K562 (cell line): ENCODE results near the gene LAPTM4A. TPM values are rescaled to one million over a fixed set of nuclear protein-coding genes. Genes with fewer than 3 reads are reported as not detected.

ENCODE experiments used
- BCL6 ChIP-seq: fragments of 250-450 bp; sonication (Bioruptor Pico); IDR thresholded peaks from 2 replicates; pipeline ENCODE4 v1.4.0; 2020
- CCNT2 ChIP-seq: IDR thresholded peaks from 2 replicates; pipeline ENCODE4 v1.6.1; 2011; ENCODE audit warnings: borderline replicate concordance, low read depth, mild to moderate bottlenecking, moderate library complexity, mixed read lengths, low read length; ENCODE audit not compliant: insufficient read length; ENCODE audit errors: extremely low read depth
- CEBPG ChIP-seq, 3 experiments: fragments of 200-800 bp in 1 of 3; sonication (Bioruptor generic) in 1 of 3; sonication (generic) in 1 of 3; formaldehyde crosslinking in 1 of 3; IDR thresholded peaks in 2 of 3; conservative IDR thresholded peaks in 1 of 3; 2 replicates each; pipeline versions ENCODE4 v1.6.1 to v1.8.0; 2016 to 2022; ENCODE audit warnings: missing compliant biosample characterization in 2 of 3, missing genetic modification characterization in 2 of 3, mild to moderate bottlenecking in 1 of 3, missing genetic modification reagents in 1 of 3
- GABPB2 ChIP-seq: fragments of 250-450 bp; sonication (Bioruptor Pico); conservative IDR thresholded peaks from 2 replicates; pipeline ENCODE4 v1.5.1; 2021; ENCODE audit warnings: mild to moderate bottlenecking
- MECOM ChIP-seq: fragments of 250-450 bp; sonication (Bioruptor Pico); IDR thresholded peaks from 2 replicates; pipeline ENCODE4 v1.8.0; 2022; ENCODE audit warnings: inconsistent platforms
- MEIS2 ChIP-seq: fragments of 450-650 bp; IDR thresholded peaks from 2 replicates; pipeline ENCODE4 v1.6.1; 2014; ENCODE audit warnings: mild to moderate bottlenecking; ENCODE audit not compliant: partially characterized antibody
- NFIC ChIP-seq: fragments of 450-650 bp; IDR thresholded peaks from 2 replicates; pipeline ENCODE4 v1.6.1; 2017; ENCODE audit warnings: mild to moderate bottlenecking, inconsistent platforms
- PATZ1 ChIP-seq: fragments of 250-450 bp; sonication (Bioruptor Pico); IDR thresholded peaks from 2 replicates; pipeline ENCODE4 v1.5.0; 2020; ENCODE audit warnings: mild to moderate bottlenecking, borderline replicate concordance
- RAD21 ChIP-seq, 2 experiments: fragments of 250-450 bp in 1 of 2; fragments of 450-650 bp in 1 of 2; sonication (Bioruptor Pico) in 1 of 2; formaldehyde crosslinking in 1 of 2; IDR thresholded peaks in 1 of 2; conservative IDR thresholded peaks in 1 of 2; 2 replicates each; pipeline versions ENCODE4 v1.4.0 to v1.8.0; 2020 to 2022; ENCODE audit warnings: mild to moderate bottlenecking in 2 of 2, moderate library complexity in 1 of 2
- SMC3 ChIP-seq: conservative IDR thresholded peaks from 2 replicates; pipeline ENCODE4 v1.6.1; 2011; ENCODE audit warnings: low read depth, low read length, improper control_type of control experiment; ENCODE audit not compliant: insufficient read depth
- SP1 ChIP-seq: sonication (generic); formaldehyde crosslinking; IDR thresholded peaks from 2 replicates; pipeline ENCODE4 v1.8.1; 2022; ENCODE audit warnings: mild to moderate bottlenecking, missing genetic modification reagents
- SREBF1 ChIP-seq: fragments of 150-350 bp; IDR thresholded peaks from 2 replicates; pipeline ENCODE4 v1.6.1; 2014; ENCODE audit warnings: antibody characterized with exemption, low read depth, low read length, borderline replicate concordance
- STAT6 ChIP-seq: sonication (generic); formaldehyde crosslinking; IDR thresholded peaks from 2 replicates; pipeline ENCODE4 v1.8.1; 2023; ENCODE audit warnings: mild to moderate bottlenecking, missing genetic modification reagents
- TARDBP ChIP-seq: fragments of 450-650 bp; IDR thresholded peaks from 2 replicates; pipeline ENCODE4 v1.6.1; 2016
- XRCC5 ChIP-seq: fragments of 200-400 bp; formaldehyde crosslinking; IDR thresholded peaks from 2 replicates; pipeline ENCODE4 v1.6.1; 2017; ENCODE audit warnings: low read depth, mild to moderate bottlenecking, low read length
- ZNF766 ChIP-seq: fragments of 200-800 bp; sonication (Bioruptor generic); conservative IDR thresholded peaks from 2 replicates; pipeline ENCODE4 v1.6.1; 2016; ENCODE audit warnings: missing genetic modification characterization, missing compliant biosample characterization
- polyA plus RNA-seq, 8 experiments: library from polyadenylated mRNA; depleted of rRNA in 4 of 8; stranded (reverse) in 5 of 8; unstranded in 3 of 8; fragments of >200 nt; fragmentation: Nextera tagmentation in 2 of 8; fragmentation: Illumina TruSeq in 1 of 8; extraction: Ambion mirVana in 2 of 8; extraction: Trizol in 1 of 8; gene quantifications; 2 replicates each; pipeline versions ENCODE4 v1.2.1 to v1.2.3, GENCODE V29; 2011 to 2014; ENCODE audit warnings: inconsistent platforms in 1 of 8, missing spikeins in 1 of 8
- total RNA-seq, 7 experiments: library from RNA; depleted of rRNA in 6 of 7; stranded (reverse); fragments of >200 nt in 6 of 7; fragmentation: Illumina TruSeq in 2 of 7; extraction: Trizol in 2 of 7; gene quantifications; 2 replicates each; pipeline versions ENCODE4 v1.2.1 to v1.2.3, GENCODE V29; 2011 to 2021; ENCODE audit warnings: low replicate concordance in 1 of 7
- TF ChIP-seq, protein P1 (sequence below): fragments of 450-650 bp; formaldehyde crosslinking; IDR thresholded peaks from 2 replicates; pipeline ENCODE4 v1.4.0; 2020; ENCODE audit warnings: mild to moderate bottlenecking, moderate library complexity
- TF ChIP-seq, protein P2 (sequence below): sonication (generic); formaldehyde crosslinking; IDR thresholded peaks from 2 replicates; pipeline ENCODE4 v1.8.0; 2022; ENCODE audit warnings: mild to moderate bottlenecking, missing genetic modification reagents

Gene LAPTM4A
- total and polyA plus RNA-seq, 9 of the 15 experiments (the other 6 are each of a cell fraction or from before 2014, with no cell fraction given) = 13.4 to 157 (median 50.1) TPM

DNA sequence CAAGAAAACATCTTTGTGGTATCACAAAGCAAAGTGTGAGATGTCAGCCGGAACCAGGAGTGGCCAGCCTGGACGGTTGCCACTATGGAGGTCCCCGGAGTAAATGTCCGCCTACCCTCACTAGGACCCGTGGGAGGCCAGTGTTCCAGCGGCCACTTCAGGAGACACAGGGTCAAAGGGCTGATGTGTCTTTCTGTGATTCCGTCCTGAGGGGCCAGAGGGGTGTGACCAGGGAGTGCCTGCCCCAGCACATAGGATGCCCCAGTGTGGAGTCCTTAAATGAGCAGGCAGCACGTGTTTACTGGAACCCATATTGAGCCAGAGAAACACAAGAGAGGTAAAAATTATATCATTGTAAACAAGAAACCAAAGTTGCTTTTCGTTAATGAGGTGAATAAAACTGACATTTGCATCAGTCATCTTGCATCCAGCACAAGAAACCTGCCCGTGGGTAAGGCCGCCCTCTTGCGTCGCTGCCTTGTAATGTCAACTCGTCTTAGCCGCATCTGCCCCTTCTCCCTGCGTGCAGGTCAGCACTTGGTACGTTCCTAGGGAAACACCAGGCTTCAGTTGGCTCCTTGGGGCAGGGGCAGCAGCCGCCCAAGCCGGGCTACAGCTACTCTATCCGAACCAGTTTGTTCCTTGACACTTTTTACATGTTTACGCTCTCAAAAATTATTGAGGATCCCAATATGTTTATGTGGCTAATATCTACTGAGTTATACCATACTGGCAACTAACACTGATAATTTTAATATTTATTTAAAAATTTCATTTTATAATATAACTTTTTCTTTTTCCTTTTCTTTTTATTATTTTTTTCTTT is 46.7 kb upstream of the LAPTM4A start (continued):
- TF ChIP-seq STAT6 = no peak
- TF ChIP-seq CCNT2 = no peak
- no peak for TF ChIP-seq PATZ1 (CRISPR knock-in tag)
- no peak for TF ChIP-seq NFIC
- TF ChIP-seq RAD21 (CRISPR knock-in tag; conservative IDR thresholded peaks at IDR 0.05 in 1 of 2, IDR thresholded peaks at IDR 0.05 in 1 of 2) = peak; percentile 98
- 0 out of 2 replicates have a peak, but pooled peaks have one; percentile 71 for TF ChIP-seq SREBF1
- TF ChIP-seq BCL6 (CRISPR knock-in tag) = no peak
- TF ChIP-seq, protein P1, sequence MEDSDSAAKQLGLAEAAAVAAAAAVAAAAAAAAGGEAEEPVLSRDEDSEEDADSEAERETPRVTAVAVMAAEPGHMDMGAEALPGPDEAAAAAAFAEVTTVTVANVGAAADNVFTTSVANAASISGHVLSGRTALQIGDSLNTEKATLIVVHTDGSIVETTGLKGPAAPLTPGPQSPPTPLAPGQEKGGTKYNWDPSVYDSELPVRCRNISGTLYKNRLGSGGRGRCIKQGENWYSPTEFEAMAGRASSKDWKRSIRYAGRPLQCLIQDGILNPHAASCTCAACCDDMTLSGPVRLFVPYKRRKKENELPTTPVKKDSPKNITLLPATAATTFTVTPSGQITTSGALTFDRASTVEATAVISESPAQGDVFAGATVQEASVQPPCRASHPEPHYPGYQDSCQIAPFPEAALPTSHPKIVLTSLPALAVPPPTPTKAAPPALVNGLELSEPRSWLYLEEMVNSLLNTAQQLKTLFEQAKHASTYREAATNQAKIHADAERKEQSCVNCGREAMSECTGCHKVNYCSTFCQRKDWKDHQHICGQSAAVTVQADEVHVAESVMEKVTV (CRISPR knock-in tag) = peak; percentile 96
- TF ChIP-seq GABPB2 (CRISPR knock-in tag) = no peak
- no peak for TF ChIP-seq MECOM
- TF ChIP-seq, protein P2, sequence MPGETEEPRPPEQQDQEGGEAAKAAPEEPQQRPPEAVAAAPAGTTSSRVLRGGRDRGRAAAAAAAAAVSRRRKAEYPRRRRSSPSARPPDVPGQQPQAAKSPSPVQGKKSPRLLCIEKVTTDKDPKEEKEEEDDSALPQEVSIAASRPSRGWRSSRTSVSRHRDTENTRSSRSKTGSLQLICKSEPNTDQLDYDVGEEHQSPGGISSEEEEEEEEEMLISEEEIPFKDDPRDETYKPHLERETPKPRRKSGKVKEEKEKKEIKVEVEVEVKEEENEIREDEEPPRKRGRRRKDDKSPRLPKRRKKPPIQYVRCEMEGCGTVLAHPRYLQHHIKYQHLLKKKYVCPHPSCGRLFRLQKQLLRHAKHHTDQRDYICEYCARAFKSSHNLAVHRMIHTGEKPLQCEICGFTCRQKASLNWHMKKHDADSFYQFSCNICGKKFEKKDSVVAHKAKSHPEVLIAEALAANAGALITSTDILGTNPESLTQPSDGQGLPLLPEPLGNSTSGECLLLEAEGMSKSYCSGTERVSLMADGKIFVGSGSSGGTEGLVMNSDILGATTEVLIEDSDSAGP (CRISPR knock-in tag) = no peak
- TF ChIP-seq SMC3 = peak; percentile 97
- TF ChIP-seq ZNF766 = no peak
- TF ChIP-seq TARDBP = no peak
- peak; percentile 27; the same call in 1 of the 2 replicates for TF ChIP-seq CEBPG (CRISPR knock-in tag; IDR thresholded peaks at IDR 0.05)
- TF ChIP-seq CEBPG (tag; conservative IDR thresholded peaks at IDR 0.05 in 1 of 2, IDR thresholded peaks at IDR 0.05 in 1 of 2) = no peak
- TF ChIP-seq MEIS2 = peak; percentile 69
- TF ChIP-seq XRCC5 = 0 out of 2 replicates have a peak, but pooled peaks have one; percentile 40
- TF ChIP-seq SP1 (CRISPR knock-in tag) = no peak
- TF ChIP-seq, all 486 proteins: peak for 36
